Measurements from ENCODE around the gene ZNF681.
"Not testable (repeated sequence)": the region's sequence is repeated elsewhere in the genome, so short reads cannot be mapped to it uniquely, and the experiment has no call there.

The ZNF681 gene

DNA sequence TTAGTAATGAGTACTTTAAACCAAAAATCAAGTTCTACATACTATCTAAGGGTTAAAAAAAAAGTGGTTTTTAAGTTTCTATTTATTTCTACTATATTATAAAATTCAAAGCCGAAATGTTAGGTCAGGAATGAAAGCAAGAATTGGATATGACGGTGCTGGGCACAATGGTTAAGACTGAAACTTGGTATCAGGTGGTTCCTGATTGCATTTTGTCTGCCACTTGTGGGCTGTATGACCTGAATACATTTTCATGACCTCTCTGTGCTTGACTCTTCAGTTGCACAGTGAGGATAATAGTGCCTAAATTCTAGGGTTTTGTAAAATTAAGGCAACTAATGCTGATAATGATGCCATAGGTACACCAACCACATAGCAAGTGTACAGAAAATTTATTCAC lies 49.3 kb downstream of the ZNF681 start:
- Histone ChIP-seq H3K9me3 (no peaks in the 10 kb centered on the region), H3K4me3 (ENCODE audit: low read depth, low read length) (no peak overlapping the region), H3K27me3 (no peaks in the 10 kb centered on the region), H3K4me1 (no peaks in the 10 kb centered on the region), H3K36me3 (no peaks in the 10 kb centered on the region)
- no peak for DNase-seq
- TF ChIP-seq, protein P1, sequence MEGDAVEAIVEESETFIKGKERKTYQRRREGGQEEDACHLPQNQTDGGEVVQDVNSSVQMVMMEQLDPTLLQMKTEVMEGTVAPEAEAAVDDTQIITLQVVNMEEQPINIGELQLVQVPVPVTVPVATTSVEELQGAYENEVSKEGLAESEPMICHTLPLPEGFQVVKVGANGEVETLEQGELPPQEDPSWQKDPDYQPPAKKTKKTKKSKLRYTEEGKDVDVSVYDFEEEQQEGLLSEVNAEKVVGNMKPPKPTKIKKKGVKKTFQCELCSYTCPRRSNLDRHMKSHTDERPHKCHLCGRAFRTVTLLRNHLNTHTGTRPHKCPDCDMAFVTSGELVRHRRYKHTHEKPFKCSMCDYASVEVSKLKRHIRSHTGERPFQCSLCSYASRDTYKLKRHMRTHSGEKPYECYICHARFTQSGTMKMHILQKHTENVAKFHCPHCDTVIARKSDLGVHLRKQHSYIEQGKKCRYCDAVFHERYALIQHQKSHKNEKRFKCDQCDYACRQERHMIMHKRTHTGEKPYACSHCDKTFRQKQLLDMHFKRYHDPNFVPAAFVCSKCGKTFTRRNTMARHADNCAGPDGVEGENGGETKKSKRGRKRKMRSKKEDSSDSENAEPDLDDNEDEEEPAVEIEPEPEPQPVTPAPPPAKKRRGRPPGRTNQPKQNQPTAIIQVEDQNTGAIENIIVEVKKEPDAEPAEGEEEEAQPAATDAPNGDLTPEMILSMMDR (IDR thresholded peaks at IDR 0.05; ENCODE audit: low read depth, low read length): no peak

DNA sequence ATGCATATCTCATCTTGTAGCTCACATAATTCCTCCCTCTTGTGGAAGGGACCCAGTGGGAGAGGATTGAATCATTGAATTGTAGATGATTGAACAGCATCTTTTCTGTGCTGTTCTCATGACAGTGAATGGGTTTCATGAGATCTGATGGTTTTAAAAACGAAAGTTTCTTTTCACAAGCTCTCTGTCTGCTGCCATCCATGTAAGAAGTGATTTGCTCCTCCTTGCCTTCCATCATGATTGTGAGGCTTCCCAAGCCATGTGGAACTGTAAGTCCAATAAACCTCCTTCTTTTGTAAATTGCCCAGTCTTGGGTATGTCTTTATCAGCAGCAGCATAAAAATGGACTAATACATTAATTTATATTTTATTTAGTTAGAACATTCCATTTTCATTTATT lies 52.0 kb downstream of the ZNF681 start:
- TF ChIP-seq, protein P1 (IDR thresholded peaks at IDR 0.05; ENCODE audit: low read depth, low read length): no peak
- Histone ChIP-seq H3K4me1 (no peaks in the 10 kb centered on the region), H3K27me3 (no peaks in the 10 kb centered on the region), H3K4me3 (ENCODE audit: low read depth, low read length) (no peak overlapping the region), H3K36me3 (no peaks in the 10 kb centered on the region), H3K9me3 (no peaks in the 10 kb centered on the region)
- DNase-seq: no peak

DNA sequence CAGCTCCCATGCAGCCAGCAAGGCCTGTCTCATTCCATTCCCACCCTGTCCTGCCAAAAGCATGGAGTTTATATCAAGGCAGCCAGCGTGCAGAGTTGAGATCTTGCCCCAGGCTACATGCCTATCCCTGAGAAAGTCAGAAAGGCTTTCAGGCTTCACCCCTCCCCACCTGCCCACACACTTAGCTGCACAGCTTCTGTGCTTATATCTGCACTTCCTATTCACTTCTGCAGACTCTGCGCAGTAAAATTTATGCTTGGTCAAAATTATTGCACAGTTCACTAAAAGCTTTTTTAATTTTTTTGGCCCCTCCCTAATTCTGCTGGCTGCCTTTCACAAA lies 59.2 kb downstream of the ZNF681 start:
- TF ChIP-seq, protein P1 (IDR thresholded peaks at IDR 0.05; ENCODE audit: low read depth, low read length): no peak
- no peak overlapping the region for H3K4me3 ChIP-seq (ENCODE audit: low read depth, low read length)
- no peak for DNase-seq
- no peaks in the 10 kb centered on the region for H3K4me1 ChIP-seq
- no peaks in the 10 kb centered on the region for H3K9me3 ChIP-seq
- H3K27me3 ChIP-seq: no peaks in the 10 kb centered on the region
- H3K36me3 ChIP-seq: no peaks in the 10 kb centered on the region

DNA sequence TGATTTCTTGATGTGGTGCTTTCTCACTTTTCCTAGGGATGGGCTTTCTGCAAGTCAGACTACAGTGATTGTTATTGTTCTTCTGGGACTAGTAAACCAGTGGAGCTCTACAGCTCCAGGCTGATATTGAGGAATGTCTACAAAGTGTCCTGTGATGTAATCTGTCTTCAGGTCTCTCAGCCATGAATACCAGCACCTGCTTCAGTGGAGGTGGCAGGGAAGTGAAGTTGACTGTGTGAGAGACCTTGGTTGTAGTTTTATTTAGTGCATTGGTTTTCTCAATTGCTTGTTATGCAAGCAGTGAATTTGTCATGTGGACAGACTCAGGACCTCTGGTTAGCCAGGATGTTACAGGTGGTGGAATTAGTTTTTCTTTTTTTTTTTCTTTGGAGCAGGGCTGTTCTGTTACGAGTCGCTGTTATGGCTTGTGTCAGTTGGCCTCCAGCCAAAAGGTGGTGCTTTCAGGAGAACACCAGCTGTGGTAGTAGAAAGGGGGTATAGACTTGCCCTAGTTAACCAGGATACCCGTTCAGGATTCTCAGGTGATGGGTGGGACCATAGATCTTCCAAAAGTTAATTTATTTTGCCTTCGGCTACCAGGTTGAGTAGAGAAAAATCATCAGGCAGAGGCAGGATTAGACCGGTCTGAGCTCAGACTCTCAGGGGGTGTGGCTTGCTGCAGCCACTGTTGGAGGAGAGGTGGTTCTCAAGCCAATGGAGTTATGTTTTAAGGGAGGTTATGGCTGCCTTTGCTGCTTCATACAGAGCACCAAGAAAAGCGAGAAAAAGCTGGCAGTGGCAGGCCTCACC lies 59.8 kb downstream of the ZNF681 start:
- Histone ChIP-seq H3K4me1 (no peaks in the 10 kb centered on the region), H3K36me3 (no peaks in the 10 kb centered on the region), H3K27me3 (no peaks in the 10 kb centered on the region), H3K9me3 (no peaks in the 10 kb centered on the region), H3K4me3 (ENCODE audit: low read depth, low read length) (no peak overlapping the region; the same call in 1 of the 2 replicates)
- DNase-seq: peak; percentile 41
- TF ChIP-seq, protein P1 (IDR thresholded peaks at IDR 0.05; ENCODE audit: low read depth, low read length): no peak

DNA sequence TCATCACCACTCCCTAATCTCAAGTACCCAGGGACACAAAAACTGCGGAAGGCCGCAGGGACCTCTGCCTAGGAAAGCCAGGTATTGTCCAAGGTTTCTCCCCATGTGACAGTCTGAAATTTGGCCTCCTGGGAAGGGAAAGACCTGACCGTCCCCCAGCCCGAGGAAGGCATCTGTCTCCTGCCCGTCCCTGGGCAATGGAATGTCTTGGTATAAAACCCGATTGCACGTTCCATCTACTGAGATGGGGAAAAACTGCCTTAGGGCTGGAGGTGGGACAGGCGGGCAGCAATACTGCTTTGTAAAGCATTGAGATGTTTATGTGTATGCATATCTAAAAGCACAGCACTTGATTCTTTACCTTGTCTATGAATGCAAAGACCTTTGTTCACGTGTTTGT lies 65.8 kb downstream of the ZNF681 start:
- not testable (repeated sequence) for H3K27me3 ChIP-seq, DNase-seq

More for the DNA sequence above, 65.8 kb downstream of the ZNF681 start:
- H3K4me1 ChIP-seq; H3K9me3 ChIP-seq; H3K4me3 ChIP-seq (ENCODE audit: low read depth, low read length); H3K36me3 ChIP-seq: not testable (repeated sequence)
